Stromal cell of bone marrow (primary cell): ENCODE measurements around the gene RHOH.
"Not testable (repeated sequence)": the region's sequence is repeated elsewhere in the genome, so short reads cannot be mapped to it uniquely, and the experiment has no call there.

Source experiments
- DNase-seq: peaks from one replicate; pipeline ENCODE4 v3.0.0-alpha.2; 2012; ENCODE audit warnings: low read depth

Gene RHOH

GRCh38 chr4:40262077-40262528, 65.3 kb downstream of the RHOH start:
- no peak for DNase-seq

- DNase-seq, result no peak
Measured at GRCh38 chr4:40262861-40263260, 66.0 kb downstream of the RHOH start.

- DNase-seq, result no peak
Measured at GRCh38 chr4:40264497-40264896, 67.7 kb downstream of the RHOH start.

- no peak for DNase-seq
Measured at GRCh38 chr4:40264995-40265909, 68.4 kb downstream of the RHOH start.

GRCh38 chr4:40265910-40266274, 69.1 kb downstream of the RHOH start:
- DNase-seq, result no peak

GRCh38 chr4:40269133-40269532, 72.3 kb downstream of the RHOH start:
- no peak for DNase-seq

- DNase-seq, result no peak
Measured at GRCh38 chr4:40270609-40271008, 73.8 kb downstream of the RHOH start.

GRCh38 chr4:40275065-40275730, 78.4 kb downstream of the RHOH start:
- DNase-seq, result no peak

GRCh38 chr4:40276546-40276945, 79.7 kb downstream of the RHOH start:
- no peak for DNase-seq

GRCh38 chr4:40280586-40280985, 83.8 kb downstream of the RHOH start:
- no peak for DNase-seq

- DNase-seq, result no peak
Measured at GRCh38 chr4:40281099-40281498, 84.3 kb downstream of the RHOH start.

GRCh38 chr4:40281913-40282312, 85.1 kb downstream of the RHOH start:
- DNase-seq, result no peak

GRCh38 chr4:40282857-40283256, 86.0 kb downstream of the RHOH start:
- not testable (repeated sequence) for DNase-seq

GRCh38 chr4:40283413-40283812, 86.6 kb downstream of the RHOH start:
- DNase-seq, result no peak

- DNase-seq, result no peak
Measured at GRCh38 chr4:40283968-40284367, 87.1 kb downstream of the RHOH start.

GRCh38 chr4:40285692-40286091, 88.9 kb downstream of the RHOH start:
- no peak for DNase-seq

- DNase-seq, result no peak
Measured at GRCh38 chr4:40288566-40288965, 91.7 kb downstream of the RHOH start.

- DNase-seq, result no peak
Measured at GRCh38 chr4:40289366-40290188, 92.7 kb downstream of the RHOH start.

GRCh38 chr4:40290611-40291186, 93.9 kb downstream of the RHOH start:
- not testable (repeated sequence) for DNase-seq

GRCh38 chr4:40292313-40292759, 95.5 kb downstream of the RHOH start:
- peak; percentile 13 for DNase-seq

GRCh38 chr4:40294339-40294738, 97.5 kb downstream of the RHOH start:
- no peak for DNase-seq

- DNase-seq, result not testable (repeated sequence)
Measured at GRCh38 chr4:40295030-40295429, 98.2 kb downstream of the RHOH start.
